RPMI7951 (cell line): ENCODE data around the gene SLC12A8. TPM values are rescaled to one million over a fixed set of nuclear protein-coding genes. Genes with fewer than 3 reads are reported as not detected.

Experiments used
- DNase-seq: peaks from one replicate; pipeline ENCODE4 v3.0.0-alpha.2; 2012; ENCODE audit warnings: low read depth
- total RNA-seq: library from RNA; depleted of rRNA; stranded (reverse); fragments of >200 nt; shearing (Covaris generic); gene quantifications from 2 replicates; pipeline ENCODE4 v1.2.3, GENCODE V29; 2014

Gene SLC12A8
- total RNA-seq, 1 experiment from 2014 or later = 26.6 TPM

- DNase-seq = no peak
These were observed 139.1 kb downstream of the SLC12A8 start for GRCh38 chr3:125073390-125073905.

- no peak for DNase-seq
These were observed 139.7 kb downstream of the SLC12A8 start for GRCh38 chr3:125072749-125073389.

- peak; percentile 90 for DNase-seq
These were observed 140.2 kb downstream of the SLC12A8 start for GRCh38 chr3:125072301-125072700.

GRCh38 chr3:125069968-125070745 lies 142.4 kb downstream of the SLC12A8 start:
- no peak for DNase-seq

- no peak for DNase-seq
These were observed 143.1 kb downstream of the SLC12A8 start for GRCh38 chr3:125069452-125069851.

- DNase-seq = no peak
These were observed 144.3 kb downstream of the SLC12A8 start for GRCh38 chr3:125068265-125068664.

- peak; percentile 42 for DNase-seq
These were observed 145.3 kb downstream of the SLC12A8 start for GRCh38 chr3:125067225-125067624.

- peak; percentile 98 for DNase-seq
These were observed 149.5 kb downstream of the SLC12A8 start for GRCh38 chr3:125062904-125063618.

GRCh38 chr3:125061646-125062045 lies 150.9 kb downstream of the SLC12A8 start:
- DNase-seq = no peak

- DNase-seq = peak; percentile 72
These were observed 151.4 kb downstream of the SLC12A8 start for GRCh38 chr3:125061170-125061569.

- DNase-seq = peak; percentile 20
These were observed 152.9 kb downstream of the SLC12A8 start for GRCh38 chr3:125059488-125060245.

- DNase-seq = no peak
These were observed 153.6 kb downstream of the SLC12A8 start for GRCh38 chr3:125058959-125059358.

GRCh38 chr3:125058529-125058928 lies 154.0 kb downstream of the SLC12A8 start:
- no peak for DNase-seq

GRCh38 chr3:125057186-125057850 lies 155.2 kb downstream of the SLC12A8 start:
- peak; percentile 88 for DNase-seq

- peak; percentile 91 for DNase-seq
These were observed 156.4 kb downstream of the SLC12A8 start, which contains the start of gene HEG1 for GRCh38 chr3:125055913-125056745. HEG1 (minus strand) TSS chr3:125055997; CDS start chr3:125055890, 107 bp downstream.

GRCh38 chr3:125055331-125055912 lies 157.1 kb downstream of the SLC12A8 start:
- DNase-seq = no peak

GRCh38 chr3:125054449-125055329 lies 157.9 kb downstream of the SLC12A8 start:
- DNase-seq = peak; percentile 77

GRCh38 chr3:125054062-125054448 lies 158.5 kb downstream of the SLC12A8 start:
- DNase-seq = no peak

GRCh38 chr3:125053304-125053699 lies 159.2 kb downstream of the SLC12A8 start:
- no peak for DNase-seq
